Measurements from ENCODE around the gene CCND3. TPM values are rescaled to one million over a fixed set of nuclear protein-coding genes. Genes with fewer than 3 reads are reported as not detected.
A peak's percentile ranks its signal among the peaks of the same experiment; 100 is the strongest.

The CCND3 gene
- total RNA-seq, 1 donor from 2014 or later, result 51.5 TPM

DNA sequence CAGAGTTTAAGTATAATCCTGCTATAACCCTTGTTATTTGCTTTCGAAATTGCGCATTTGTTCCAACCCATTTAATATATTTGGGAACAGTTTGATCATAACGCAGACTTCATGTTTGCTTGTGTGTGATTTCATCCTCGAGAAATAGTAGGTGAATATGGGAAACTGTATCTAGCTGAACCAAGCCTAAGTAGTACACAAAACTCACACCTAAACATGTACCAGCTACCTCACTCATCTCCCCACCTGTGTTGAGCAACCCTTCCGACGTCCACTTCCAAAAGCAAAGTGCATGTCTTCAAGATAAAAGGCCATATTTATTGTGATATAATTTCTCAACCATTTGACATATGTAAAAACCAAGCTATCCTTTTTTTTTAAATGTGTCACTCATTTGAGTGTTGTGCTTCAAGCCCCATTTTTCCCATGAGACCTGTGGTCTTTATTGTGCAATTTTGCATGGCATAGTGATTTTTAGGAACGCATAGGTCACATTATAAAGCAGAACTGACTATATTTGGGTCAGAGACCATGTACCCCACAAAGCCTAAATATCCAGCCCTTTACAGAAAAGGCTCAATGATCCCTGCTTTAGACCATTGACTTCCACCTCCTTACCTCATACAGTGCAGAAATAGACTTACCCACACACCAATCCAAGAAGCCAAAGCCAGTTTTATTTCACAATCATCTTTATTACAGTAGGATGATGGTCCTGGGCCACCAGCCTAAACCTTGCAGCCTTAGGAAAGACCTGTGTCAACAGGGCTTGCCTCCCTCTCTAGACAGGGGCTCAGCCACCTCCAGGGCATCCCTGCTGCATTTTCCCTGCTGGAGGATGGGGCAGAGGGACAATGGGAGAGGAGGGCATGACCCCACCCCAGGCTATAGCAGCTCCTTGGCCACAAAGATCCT is 7.1 kb downstream of the CCND3 start:
- intact Hi-C loops (cut with DNase I), result loop anchor here (5.0 kb wide), 1 partner anchor 87 kb away; no protein-coding TSS in a partner anchor
- no peak for DNase-seq (ENCODE audit: missing footprints)
- ATAC-seq, result no peak

DNA sequence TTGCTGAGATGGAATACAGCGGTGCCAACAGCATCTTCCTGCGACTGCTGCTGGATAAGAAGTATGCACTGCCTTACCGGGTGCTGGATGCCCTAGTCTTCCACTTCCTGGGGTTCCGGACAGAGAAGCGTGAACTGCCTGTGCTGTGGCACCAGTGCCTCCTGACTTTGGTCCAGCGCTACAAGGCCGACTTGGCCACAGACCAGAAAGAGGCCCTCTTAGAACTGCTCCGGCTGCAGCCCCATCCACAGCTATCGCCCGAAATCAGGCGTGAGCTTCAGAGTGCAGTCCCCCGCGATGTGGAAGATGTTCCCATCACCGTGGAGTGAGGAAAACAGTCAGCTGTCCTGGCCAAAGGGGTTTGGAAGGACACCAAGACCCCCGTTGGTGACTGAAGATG is 9.2 kb downstream of the CCND3 start:
- intact Hi-C loops (cut with DNase I), result no loop called here
- no peak for ATAC-seq

GRCh38 chr6:41931792-41932191 is 9.8 kb downstream of the CCND3 start:
- no peak for ATAC-seq
- DNase-seq (ENCODE audit: missing footprints), result no peak
- intact Hi-C loops (cut with DNase I), result no loop called here

More for the DNA sequence above, 9.2 kb downstream of the CCND3 start:
- DNase-seq (ENCODE audit: missing footprints), result no peak

DNA sequence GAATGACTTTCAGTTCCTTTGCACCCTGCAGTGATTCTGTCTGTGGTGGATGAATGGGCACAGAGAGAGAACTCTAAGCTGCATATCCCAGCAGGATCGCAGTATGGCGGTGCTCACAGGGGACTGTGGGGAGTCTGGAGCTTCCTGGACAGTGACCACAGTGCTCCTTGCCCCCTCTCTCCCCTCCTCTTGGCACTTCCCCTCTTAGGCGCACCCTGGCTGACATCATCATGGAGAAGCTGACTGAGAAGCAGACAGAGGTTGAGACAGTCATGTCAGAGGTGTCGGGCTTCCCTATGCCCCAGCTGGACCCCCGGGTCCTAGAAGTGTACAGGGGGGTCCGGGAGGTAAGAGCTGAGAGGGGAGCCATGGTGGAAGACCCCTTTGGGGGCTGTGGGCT is 11.7 kb downstream of the CCND3 start:
- DNase-seq (ENCODE audit: missing footprints), result no peak
- intact Hi-C loops (cut with DNase I), result no loop called here
- no peak for ATAC-seq

DNA sequence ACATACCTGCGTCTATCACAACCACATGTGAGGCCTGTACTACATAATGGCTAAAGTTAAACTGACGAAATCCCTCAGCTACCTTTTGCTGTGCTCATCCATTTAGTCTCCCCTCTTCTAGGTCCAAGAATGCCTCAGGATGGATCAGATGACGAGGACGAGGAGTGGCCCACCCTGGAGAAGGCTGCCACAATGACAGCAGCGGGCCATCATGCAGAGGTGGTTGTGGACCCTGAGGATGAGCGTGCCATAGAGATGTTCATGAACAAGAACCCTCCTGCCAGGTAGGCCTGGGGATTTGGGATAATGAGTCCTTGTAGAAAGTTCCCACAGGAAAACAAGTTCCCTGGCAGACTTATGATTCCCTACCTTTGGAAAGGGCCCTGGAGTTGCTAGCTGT is 14.4 kb downstream of the CCND3 start:
- no peak for ATAC-seq
- intact Hi-C loops (cut with DNase I), result no loop called here

DNA sequence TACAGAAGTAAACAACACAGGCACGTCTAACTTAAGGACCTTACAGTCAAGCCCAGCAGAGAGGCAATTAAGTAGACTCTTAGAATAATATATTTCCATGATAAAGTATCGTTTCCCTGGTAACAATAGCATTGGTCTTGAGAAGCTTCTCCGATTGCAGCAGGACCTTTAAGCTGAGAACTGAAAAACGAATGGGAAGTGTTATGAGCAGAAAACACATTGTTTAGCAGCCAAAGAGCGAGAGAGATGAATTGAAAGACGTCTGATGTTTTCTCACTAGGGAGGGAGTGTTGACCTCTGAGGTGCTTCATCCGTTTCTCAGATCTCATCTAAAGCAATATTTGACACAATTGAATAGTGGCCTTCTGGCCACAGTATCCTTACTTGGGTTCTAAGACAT is 19.5 kb downstream of the CCND3 start:
- DNase-seq (ENCODE audit: missing footprints) (no peak), ATAC-seq (no peak)
- intact Hi-C loops (cut with DNase I), result no loop called here

More for the DNA sequence above, 14.4 kb downstream of the CCND3 start:
- no peak for DNase-seq (ENCODE audit: missing footprints)

DNA sequence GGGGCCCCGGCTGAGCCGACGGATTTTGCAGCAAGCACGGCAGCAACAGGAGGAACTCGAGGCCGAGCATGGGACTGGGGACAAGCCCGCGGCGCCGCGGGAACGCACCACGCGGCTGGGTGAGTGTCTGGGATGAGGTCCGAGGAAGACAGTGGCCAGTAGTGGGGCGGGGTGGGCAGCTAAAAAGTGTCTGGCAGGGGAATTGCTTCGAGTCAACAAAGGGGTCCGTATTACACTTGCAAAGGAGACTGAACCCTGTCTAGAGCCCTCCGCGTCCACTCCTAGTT is 20.0 kb downstream of the CCND3 start:
- ATAC-seq (no peak), DNase-seq (ENCODE audit: missing footprints) (no peak)
- intact Hi-C loops (cut with DNase I), result loop anchor here (1.0 to 2.0 kb wide), 4 partner anchors 19 to 134 kb away; partner anchors contain the start of genes CCND3 and TOMM6

GRCh38 chr6:41920921-41921711 is 20.5 kb downstream of the CCND3 start, which contains the start of the genes BYSL and MED20:
TSS of gene BYSL (plus strand) at chr6:41921499. CDS start at chr6:41921563, 64 bp downstream.
TSS of gene MED20 (minus strand) at chr6:41921139. CDS start at chr6:41921018, 121 bp downstream.
- intact Hi-C loops (cut with DNase I), result loop anchor here (1.0 to 2.0 kb wide), 4 partner anchors 20 to 134 kb away; partner anchors contain the start of genes CCND3 and TOMM6
- peak; percentile 96 for DNase-seq (ENCODE audit: missing footprints)
- ATAC-seq, result peak; percentile 96

DNA sequence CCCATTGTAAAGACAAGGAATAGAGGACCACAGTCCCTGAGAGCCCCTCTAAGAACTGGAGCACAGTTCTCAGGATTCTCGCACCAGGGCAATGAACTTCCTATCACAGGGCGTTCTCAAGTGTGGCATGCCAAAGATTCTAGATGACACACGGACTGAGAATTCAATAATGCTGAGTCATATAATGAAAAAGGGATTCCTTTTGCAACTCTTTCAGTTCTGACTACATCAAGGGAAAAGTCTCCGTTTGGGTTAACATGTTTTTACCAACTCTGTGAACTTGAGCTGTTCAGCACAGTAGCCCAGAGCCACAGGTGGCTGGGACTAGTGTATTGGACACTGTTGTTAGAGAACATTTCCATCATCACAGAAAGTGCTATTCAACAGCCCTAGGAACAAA is 24.1 kb downstream of the CCND3 start:
- ATAC-seq (no peak), DNase-seq (ENCODE audit: missing footprints) (no peak)
- intact Hi-C loops (cut with DNase I), result no loop called here

DNA sequence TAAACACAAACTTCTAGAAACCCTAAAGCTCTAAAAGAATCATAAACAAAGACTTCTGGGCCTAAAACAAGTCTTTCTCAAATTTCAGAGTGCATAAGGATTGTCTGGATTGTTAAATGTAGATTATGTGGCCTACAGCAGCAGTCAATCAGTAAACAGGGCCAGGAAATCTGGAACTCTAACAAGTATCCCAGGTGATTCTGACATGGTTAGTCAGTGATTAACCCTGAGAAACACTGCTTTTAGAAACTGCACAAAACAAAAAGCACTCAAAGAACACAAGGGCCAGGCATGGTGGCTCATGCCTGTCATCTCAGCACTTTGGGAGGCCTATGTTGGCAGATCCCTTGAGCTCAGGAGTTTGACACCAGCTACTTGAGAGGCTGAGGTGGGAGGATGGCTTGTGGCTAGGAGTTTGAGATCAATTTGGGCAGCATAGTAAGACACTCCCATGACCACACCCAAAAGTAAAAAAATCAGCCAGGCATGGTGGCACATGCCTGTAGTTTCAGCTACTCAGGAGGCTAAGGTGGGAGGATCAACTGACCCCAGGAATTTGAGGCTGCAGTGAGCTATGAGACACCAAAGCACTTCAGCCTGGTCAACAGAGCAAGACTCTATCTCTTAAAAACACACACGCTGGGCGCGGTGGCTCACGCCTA is 26.6 kb downstream of the CCND3 start:
- DNase-seq (ENCODE audit: missing footprints), result no peak
- no peak for ATAC-seq
- intact Hi-C loops (cut with DNase I), result no loop called here

DNA sequence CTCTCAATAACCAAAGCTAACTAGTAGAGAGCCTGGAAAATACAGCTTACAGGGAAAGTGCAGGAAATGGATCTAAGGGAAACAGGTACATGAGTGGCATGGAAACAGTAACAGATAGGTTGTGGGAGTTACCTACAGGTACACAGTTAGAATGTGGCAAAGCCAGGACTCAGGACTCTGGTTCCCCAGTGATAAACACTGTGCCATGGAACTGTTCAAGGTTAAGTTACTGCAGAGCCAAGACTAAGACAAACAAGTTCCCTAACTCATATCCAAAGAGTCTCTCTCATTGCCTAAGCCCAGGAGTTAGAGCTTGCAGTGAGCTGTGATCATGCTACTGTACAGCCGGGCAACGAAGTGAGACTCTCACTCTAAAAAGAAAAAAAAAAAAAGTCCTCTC is 27.3 kb downstream of the CCND3 start:
- intact Hi-C loops (cut with DNase I), result no loop called here
- DNase-seq (ENCODE audit: missing footprints), result no peak
- ATAC-seq, result no peak

- no peak for DNase-seq (ENCODE audit: missing footprints)
- no peak for ATAC-seq
- intact Hi-C loops (cut with DNase I), result no loop called here
Measured at GRCh38 chr6:41909727-41910126, 31.9 kb downstream of the CCND3 start.

GRCh38 chr6:41901882-41902519 is 39.6 kb downstream of the CCND3 start:
- DNase-seq (ENCODE audit: missing footprints) (no peak), ATAC-seq (no peak)
- intact Hi-C loops (cut with DNase I), result no loop called here

DNA sequence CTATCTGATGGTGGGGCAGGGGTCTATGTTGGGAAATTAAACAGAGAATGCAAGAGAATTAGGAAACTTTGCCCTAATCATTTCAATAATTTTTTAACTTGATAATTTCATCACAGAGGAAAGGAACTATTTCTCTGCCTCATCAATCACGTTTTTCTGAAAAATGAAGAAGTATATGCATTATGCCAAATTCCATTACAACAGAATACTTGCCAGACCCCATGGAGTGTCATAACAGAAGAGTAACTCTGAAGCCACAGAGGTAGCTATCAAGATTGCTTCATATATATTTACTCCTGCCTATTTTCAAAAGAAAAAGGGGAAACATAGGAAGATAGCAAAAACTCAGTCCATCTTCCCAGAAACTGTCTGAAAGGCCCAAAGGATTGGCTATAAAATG is 40.7 kb downstream of the CCND3 start:
- ATAC-seq, result no peak
- no peak for DNase-seq (ENCODE audit: missing footprints)
- intact Hi-C loops (cut with DNase I), result no loop called here

DNA sequence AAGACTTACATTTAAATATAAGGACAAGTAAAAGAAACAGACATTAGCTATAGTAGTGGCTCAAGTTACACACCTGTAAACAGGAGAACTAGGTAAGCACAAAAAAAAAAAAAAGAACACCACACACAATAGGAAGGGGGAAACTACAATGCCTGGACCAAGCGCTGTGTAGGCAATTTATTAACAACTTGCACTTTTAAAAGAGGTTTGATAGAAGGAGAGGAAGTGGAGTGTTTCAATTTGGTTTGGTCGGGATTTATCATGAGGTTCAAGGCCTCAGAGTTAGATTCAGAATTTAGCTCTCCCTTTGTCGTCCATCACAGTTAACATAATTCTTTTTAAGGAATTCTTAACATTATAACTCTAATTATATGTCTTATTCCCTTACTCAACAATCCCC is 45.3 kb downstream of the CCND3 start:
- DNase-seq (ENCODE audit: missing footprints), result no peak
- intact Hi-C loops (cut with DNase I), result loop anchor here (5.0 kb wide), 2 partner anchors 49 to 109 kb away; partner anchors contain the start of gene TOMM6
- no peak for ATAC-seq

- ATAC-seq (peak; percentile 99), DNase-seq (ENCODE audit: missing footprints) (peak; percentile 96)
- intact Hi-C loops (cut with DNase I), result loop anchor here (5.0 kb wide), 2 partner anchors 48 to 108 kb away; partner anchors contain the start of gene TOMM6
Measured at GRCh38 chr6:41895300-41896233, 46.0 kb downstream of the CCND3 start, which contains the start of gene USP49. TSS of gene USP49 (minus strand) at chr6:41895375. CDS start at chr6:41806983, 88,392 bp downstream.

All from Right ventricle myocardium inferior (tissue), 1 donor.